SK-N-DZ (cell line): ENCODE results near the gene STXBP5L. TPM values are rescaled to one million over a fixed set of nuclear protein-coding genes. Genes with fewer than 3 reads are reported as not detected.
"Not testable (repeated sequence)": the region's sequence is repeated elsewhere in the genome, so short reads cannot be mapped to it uniquely, and the experiment has no call there.

Experiments used
- DNase-seq: peaks from one replicate; pipeline ENCODE4 v3.0.0-alpha.2; 2015; ENCODE audit warnings: low spot score
- polyA plus RNA-seq, 2 experiments: library from polyadenylated mRNA; depleted of rRNA; stranded (reverse); fragments of >200 nt; gene quantifications; 2 replicates each; pipeline ENCODE4 v1.2.3, GENCODE V29; 2014

Gene STXBP5L
- 2.4 and 2.5 TPM in 2 replicates for polyA plus RNA-seq (2014; cell fraction: cytosol; rRNA removed)
- 2.1 and 7.4 TPM in 2 replicates for polyA plus RNA-seq (2014; cell fraction: nucleus; rRNA removed)

DNA sequence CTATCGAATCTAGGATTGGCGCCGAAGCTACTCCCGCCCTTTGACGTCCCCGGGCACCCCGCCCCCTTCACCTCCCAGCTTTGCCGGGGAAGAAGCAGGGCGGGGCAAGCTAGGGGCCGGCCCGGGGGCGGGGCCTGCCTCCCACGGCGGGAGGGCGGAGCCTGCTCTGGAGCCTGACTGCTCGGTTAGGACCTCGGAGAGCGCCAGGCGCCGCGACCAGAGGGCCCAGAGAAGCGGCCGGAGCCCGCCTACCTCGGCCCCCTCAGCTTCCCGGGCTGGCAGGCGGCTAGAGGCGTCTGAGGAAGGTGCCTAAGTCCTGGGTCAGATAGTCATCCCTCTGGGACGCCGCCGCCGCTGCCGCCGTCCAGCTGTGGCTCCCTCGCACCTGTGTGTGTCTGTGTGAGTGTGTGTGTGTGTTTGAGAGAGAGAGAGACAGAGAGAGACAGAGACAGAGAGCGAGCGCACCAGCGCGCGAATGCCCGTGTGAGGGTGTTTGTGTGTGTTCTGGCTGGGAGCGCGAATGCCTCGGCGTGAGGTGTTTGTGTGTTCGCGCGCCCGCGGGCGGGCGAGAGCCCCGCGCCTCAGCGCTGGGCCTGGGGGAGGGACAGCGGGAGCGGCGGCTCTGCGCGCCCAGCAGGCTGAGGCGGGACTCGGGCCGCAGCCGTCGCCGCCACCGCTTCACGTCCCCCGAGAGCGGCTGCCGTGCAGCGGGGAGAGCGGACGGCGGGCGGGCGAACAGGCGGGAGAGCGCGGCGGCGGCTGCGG, at the start of gene STXBP5L:
Gene STXBP5L, plus strand, starts transcription at position 176 of the 765 bp plus-strand sequence. CDS start 1,374 bp downstream, outside the sequence.
- peak; percentile 97 for DNase-seq

DNA sequence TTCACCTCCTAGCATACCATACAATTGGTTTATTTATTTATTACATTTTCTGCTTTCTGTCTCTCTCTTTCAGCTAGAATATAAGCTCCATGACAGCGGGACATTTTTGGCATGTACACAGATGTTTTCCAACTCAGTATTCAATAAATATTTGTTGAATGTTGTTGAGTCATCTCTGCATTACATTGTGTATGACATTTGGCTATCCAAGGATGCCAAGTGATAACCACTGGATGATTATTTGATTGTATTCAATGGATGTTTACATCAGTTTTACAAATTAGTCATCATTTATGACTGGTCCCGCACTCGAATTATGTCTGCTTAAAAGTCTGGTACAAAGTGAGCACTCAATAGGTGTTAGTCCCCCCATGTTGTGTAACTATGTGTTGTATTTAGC, 49.5 kb upstream of the STXBP5L start:
- no peak for DNase-seq

DNA sequence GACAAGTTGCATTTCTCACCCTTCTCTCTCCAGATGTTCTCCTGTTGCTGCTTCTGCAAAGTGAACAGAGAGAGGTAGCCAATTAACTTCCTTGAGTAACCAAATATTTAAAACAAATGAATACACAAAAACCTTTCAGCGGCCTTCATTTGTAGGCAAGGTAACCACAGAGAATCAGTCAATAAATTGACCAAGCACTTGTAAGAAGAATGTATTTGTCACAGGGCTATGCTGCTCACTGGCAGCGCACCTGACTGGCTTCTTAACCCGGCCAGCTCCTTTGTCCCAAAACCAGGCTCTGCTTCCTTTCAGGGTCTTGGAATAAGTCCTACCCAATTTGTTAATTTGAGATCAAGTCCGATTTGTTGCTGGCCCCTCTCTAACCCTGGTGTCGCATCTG, 43.5 kb upstream of the STXBP5L start:
- no peak for DNase-seq

DNA sequence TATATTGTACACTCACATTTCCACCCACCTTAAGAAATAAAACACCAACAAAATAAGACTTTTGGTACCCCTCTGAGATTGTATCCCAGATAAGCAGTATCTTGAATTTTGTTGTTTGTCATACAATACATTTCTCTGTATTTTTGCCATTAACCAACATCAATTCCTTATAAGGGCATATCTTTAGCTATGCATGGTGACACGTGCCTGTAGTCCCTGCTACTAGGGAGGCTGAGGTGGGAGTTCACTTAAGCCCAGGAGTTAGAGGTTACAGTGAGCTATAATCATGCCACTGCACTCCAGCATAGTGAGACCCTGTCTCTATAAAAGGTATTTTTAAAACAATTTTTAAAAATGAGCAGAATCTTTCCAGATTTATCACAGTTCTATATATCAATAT, 32.5 kb upstream of the STXBP5L start:
- no peak for DNase-seq

DNA sequence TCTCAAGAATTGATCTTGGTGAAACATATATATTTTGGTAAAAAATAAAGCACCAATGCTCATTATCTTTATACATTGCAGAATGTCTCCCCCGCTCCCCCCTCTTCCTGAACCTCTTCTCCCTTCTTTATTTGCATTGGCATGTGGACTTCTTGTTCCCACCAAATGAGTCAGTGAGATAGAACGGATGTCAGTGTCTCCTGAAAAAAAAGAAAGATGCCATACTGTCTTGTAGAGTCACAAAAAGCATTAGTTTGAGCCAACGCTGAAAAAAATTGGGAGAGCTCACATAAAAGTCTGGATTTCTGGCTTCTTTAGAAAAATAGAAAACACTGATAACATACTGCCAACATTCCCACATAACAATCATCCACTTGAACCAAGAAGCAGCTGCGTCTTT, 32.0 kb upstream of the STXBP5L start:
- DNase-seq, result no peak

DNA sequence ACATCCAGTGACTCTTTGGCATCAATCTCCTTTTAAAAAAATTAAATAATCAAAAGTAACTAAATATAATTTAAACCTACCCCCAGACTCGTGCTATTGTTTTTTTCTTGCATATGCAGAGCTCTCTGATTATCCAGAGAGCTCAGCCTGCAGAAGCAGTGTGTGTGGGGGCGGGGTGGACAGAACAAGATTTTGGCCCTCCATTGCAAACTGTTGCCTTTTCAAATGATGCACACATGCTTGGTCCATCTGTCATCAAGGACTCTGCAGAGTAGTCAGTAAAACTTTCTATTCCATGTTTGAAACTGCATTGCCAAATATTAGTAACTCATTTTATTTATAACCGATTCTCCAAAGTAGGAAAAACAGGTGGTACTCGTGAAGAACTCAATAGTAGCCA, 28.6 kb upstream of the STXBP5L start:
- no peak for DNase-seq

DNA sequence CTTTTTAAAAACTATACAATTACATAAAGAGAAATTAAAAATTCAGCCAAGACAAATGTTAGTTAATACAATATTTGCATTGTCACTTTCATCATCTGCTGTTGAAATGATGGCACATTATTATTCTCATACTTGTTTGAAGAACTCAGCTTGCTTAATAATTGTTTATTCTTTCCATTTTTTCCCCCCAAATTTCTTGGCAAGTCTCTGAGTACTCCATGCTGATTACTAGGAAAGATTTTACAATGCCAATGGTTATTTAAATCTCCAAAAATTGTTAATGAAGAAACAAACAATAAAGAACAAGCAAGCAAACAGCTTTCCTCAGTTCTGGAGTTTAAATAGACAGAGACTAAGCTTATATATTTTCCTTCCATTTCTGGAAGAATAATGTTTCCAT, 15.1 kb upstream of the STXBP5L start:
- DNase-seq, result no peak

DNA sequence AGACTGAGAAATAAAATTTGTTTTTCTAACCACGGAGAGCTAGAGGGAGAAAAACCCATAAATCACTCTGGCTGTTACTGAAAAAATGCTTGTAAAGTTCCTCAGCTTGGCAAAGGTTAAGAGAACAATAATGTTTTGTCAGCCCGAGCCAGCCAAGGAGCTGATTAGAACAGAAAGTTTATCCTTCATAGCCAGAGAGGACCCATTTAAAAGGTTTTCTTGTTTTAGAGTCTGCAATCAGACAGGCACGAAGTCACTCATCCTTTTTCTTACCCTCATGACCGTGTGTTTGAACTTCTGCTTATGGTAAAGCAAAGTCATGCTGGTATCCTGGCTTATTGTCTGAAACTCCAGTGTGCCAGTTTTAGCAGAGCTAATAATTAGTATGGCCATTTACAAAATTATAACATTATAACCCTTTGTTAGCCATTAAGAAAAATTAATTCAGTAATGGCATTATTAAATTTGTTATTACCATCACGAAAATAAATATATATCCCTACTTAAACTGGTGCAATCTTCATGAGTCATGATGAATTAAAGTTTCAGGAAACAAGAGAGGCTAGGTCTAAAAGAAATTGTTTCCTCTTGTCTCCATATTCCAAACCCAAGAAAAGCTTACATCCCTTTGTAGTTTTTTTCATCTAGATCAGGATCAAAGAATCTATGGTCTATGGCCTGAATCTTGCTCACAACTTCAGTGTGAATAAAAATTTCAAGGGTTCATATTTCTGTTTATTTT, 13.5 kb upstream of the STXBP5L start:
- DNase-seq, result no peak

DNA sequence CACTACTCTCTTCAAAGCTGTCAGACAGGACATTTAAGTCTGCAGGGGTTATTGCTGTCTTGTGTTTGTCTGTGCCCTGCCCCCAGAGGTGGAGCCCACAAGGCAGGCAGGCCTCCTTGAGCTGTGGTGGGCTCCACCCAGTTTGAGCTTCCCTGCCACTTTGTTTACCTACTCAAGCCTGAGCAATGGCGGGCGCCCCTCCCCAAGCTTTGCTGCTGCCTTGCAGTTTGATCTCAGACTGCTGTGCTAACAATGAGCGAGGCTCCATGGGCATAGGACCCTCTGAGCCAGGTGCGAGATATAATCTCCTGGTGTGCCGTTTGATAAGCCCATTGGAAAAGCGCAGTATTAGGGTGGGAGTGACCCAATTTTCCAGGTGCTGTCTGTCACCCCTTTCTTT, 6.3 kb upstream of the STXBP5L start:
- not testable (repeated sequence) for DNase-seq

DNA sequence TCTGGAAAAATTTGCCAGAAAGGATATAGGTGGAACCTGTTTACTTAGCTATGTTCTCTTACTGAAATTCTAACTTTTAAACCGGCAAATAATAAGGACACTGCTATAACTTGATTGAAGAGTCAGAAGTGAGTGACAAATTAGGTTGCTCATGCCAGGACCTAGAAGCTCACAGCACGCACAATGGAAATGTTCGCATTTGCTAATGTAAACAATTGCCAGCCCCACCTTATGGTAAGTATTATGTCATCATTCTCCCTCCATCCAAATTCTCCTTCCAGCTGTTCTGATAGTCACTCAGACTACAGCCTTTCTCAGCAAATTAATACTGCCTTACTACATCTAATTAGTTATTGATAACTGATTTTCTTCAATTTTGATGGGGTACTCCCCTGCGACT, 4.8 kb upstream of the STXBP5L start:
- no peak for DNase-seq

DNA sequence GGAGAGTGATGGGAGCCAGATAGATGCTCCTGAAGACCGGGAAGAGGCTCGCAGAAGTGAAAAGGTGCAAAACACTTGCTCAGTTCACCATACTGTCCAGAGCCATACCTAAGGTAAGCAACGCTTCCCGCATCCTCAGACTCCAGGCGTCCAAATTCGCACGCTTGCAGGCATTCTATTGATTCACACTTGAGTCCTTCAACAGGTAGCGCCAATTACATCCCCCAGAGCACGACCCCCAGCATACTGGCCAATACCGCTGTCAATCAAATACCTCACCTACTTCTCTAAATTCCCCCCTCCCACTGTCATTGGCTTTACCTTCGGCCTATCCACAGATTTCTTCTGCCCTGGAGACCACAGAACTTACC, 361 bp upstream of the STXBP5L start:
- no peak for DNase-seq

DNA sequence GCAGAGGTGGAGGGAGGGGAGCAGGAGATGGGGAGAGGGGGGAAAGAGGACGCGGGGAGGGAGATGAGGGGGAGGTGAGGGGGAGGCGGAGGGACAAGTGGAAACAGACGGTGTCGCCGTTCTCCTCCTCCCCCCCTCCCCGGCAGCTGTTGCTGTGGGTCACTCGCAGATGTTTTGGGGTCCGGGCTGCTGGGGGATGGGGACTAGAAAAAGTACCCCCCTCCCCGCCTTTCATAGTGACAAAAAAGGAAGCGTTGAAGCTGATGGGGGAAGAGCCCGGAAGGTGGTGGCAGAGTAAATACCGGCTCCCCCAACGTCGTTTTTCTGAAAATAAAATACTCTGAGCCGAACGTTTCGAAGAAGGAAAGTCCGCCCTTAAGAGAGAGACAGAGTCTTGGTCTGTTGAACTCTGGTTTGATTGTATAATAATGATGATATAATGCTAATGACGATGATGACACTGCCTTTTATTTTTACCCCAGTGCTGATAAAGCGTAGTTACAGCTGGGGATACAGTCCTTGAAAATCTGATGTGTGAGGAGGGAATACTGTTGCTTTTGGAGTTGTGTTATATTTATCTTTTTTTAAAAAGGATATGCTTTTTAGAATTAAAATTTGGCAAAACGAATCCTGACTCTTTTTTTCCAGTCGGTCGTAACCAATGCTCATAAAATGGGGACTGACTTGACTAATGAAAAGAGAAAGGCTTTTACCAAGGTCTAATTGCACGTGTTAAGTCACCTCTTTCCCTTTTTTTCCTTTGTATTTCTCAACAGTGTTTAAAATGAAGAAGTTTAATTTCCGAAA, 993 bp downstream of the STXBP5L start:
- DNase-seq, result no peak

DNA sequence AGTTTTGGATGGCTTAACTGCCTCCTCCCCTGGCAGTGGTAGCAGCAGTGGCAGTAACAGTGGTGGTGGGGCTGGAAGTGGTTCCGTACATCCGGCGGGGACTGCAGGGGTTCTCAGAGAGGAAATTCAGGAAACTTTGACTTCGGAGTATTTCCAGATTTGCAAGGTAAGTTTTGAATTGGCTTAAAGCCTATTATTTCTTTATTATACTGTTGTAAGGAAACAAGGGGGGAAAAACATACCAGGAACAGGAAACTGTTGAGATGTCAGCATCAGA, 1.5 kb downstream of the STXBP5L start:
- DNase-seq, result no peak

DNA sequence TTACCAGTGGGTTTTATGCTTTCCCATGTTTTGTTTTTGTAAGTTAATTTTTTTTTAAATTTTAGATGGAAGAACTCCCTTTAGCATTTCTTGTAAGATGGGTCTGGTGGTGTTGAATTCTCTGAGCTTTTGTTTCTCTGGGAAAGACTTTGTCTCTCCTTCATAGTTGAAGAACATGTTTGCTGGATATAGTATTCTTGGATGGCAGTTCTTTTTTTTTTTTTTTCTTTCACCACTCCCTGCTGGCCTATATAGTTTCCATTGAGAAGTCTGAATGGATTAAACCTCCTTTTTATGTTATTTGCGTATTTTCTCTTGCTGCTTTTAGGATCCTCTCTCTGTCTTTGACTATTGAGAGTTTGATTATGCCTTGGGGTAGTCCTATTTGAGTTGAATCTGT, 18.1 kb downstream of the STXBP5L start:
- no peak for DNase-seq

DNA sequence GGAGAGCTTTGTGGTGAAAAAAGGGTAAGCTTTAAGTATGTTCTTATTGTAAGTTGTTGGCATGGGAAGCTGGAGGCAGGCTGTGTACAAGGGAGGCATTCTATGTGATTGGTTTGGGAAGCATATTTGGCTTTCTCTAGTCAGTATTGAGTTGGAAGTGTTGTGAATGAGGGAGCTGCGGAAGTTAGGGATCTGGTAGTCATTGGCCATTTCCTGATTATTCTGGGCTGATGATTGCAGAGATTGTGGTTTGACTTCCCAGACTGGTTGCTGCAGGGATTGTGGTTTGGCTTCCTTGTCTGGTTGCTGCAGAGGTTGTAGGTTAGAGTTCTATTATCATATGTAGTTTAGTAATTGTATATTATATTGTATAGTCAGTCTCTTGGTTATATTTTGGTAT, 21.0 kb downstream of the STXBP5L start:
- no peak for DNase-seq

DNA sequence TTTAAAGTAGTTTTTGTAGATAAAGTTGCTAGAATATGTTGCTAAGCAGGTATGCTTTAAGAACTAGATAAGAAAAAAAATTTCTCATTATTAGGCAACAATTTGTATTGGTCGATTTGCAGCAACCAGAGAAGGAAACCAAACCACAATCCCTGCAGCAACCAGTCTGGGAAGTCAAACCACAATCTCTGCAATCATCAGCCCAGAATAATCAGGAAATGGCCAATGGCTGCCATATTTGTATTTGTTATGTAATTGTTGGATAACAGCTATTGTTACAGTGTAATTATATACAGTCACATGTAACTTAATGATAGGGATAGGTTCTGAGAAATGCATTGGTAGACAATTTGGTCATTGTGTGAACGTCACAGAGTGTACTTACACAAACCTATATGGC, 23.6 kb downstream of the STXBP5L start:
- no peak for DNase-seq

DNA sequence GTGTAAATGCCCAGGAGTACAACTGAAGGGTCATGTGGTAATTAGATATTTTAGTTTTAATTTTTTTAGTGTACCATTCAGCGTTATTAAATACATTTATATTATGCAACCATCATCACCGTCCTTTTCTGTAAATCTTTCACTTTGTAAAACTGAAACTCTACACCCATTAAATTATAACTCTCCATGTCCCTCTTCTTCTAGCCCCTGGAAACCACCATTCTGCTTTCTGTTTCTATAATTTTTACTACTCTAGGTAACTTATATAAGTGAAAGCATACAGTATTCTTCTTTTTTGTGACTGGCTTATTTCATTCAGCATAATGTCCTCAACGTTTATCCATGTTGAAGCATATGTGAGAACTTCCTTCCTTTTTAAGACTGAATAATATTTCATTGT, 48.1 kb downstream of the STXBP5L start:
- DNase-seq, result no peak

DNA sequence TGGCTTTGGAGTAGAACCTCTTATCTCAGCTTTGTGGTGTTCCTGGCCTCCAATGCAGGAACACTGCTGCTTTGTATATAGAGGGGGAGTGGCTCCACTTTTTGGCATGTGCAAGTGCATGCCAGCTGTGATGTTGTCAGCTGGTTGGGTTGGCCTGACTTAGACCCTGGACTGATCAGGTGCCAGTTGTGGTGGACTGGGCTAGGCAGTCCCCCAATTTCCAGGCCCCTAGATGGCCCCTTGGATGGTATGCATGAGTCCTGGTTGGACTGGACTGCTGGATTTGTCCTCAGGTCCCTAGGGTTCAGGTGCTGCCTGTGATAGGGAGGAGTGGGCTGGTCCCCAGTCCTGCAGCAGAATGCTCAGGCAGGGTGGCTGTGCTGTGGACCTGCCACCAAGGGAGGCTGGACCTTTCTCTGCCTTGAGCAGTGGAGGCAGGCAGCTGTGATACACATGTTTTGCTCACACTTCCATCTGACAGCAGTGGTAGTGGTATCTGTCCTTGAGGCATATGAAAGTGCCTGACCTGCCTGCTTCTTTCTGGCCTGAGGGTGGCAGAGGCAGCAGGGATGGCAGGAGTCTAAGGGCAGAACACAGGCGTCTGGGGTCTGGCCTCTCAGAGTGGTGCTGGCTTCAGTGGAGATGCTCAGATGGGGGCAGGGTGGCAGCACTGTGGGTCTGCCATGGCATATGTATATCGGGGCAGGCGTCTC, 74.8 kb downstream of the STXBP5L start:
- DNase-seq, result no peak

DNA sequence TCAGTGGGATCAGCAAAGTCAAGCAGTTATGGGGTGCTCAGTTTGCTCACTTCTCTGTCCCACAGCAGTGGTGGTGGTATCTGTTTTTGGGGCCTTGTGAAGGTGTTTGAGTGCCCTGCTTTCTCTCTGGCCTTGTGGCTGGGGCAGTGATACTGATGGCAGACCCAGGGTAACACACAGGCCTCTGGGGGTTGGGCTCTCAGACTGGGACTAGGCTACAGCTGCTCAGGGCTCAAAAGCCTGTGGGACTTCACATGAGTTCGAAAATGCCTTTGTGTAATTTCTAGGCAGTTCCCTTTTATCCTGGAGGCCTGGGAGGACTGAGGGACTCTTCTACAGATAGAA, 75.3 kb downstream of the STXBP5L start:
- DNase-seq, result no peak

DNA sequence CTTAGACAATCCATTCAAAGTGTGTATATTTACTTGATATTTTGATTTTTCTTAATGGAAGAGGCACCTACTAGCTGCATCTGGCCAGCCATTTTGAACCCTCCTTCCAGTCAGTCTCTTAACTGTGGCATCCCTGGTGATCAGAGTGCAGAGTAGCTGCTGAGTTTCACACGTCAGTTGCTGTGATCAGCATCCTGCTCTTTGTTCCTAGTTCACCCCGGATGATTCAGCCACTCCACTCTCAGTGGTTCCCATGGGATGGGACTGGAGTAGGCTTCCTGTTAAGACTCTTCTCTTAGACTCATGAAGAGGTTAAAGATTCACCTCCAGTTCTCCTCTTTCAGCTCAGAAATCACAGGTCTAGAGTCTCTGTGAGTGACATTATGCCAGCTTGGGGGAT, 75.8 kb downstream of the STXBP5L start:
- no peak for DNase-seq

DNA sequence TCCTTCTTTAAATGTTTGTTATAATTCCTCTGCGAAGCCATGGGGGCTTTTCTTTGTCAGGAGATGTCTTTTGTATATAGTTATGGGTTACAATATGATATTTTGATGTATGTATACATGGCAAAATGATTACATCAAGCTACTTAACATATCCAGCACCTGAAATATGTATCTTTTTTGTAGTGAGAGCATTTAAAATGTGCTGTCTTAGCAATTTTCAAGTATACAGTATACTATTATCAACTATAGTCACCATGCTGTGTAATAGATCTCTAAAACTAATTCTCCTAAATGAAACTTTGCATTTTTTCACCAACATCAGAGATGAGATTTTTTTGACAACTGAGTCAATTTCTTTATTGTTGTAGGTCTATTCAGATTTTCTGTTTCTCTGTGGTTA, 77.2 kb downstream of the STXBP5L start:
- DNase-seq, result no peak

DNA sequence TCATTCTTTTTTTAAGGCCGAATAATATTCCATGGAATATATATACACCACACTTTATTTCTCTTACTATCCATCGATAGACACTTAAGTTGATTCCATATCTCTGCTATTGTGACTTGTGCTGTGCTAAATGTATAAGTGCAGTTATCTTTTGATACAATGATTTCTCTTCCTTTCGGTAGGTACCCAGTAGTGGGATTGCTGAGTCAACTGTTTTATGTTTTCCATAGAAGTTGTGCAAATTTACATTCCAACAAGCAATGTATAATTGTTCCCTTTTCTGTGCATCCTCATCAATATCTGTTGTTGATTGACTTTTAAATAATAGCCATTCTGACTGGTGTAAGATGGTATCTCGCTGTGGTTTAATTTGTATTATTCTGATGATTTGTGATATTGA, 81.0 kb downstream of the STXBP5L start:
- no peak for DNase-seq
